HG03139 (cell line): Measurements from ENCODE around the gene PMVK.
A peak's percentile ranks its signal among the peaks of the same experiment; 100 is the strongest.
"Not testable (repeated sequence)": the region's sequence is repeated elsewhere in the genome, so short reads cannot be mapped to it uniquely, and the experiment has no call there.

Experiments used
- ATAC-seq: cut with Tn5 transposase; IDR thresholded peaks from one replicate; pipeline ENCODE4 v1.9.1; 2021; ENCODE audit not compliant: unreplicated experiment

PMVK gene

DNA sequence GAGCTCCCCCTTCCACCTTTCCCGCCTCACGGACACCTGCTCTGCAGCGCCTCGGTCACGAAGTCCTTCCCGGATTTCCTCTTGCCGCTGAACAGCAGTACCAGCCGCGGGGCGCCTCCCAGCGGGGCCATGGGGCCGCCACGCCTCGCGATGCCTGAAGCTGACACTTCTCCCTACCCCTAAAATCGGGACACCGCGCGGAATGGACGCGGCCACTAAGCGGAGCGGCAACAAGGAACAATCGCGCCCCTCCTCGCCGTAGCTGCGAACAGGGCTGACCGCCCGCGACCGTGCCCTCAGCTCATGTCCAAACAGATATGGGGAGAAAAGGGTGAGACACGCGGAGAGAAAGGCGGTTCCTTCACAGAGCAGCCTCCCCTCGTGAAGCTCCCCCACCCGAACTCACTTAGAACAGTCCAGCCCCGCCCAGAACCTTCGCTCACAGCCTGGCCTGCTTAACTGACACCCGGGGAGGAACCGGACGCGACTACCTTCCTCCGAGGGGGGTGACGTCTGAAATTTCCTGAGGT, at the start of gene PMVK:
Gene PMVK, minus strand, starts transcription at position 165 of the 530 bp plus-strand sequence. Its CDS starts 34 bp downstream, at position 131.
- ATAC-seq: peak; percentile 72

DNA sequence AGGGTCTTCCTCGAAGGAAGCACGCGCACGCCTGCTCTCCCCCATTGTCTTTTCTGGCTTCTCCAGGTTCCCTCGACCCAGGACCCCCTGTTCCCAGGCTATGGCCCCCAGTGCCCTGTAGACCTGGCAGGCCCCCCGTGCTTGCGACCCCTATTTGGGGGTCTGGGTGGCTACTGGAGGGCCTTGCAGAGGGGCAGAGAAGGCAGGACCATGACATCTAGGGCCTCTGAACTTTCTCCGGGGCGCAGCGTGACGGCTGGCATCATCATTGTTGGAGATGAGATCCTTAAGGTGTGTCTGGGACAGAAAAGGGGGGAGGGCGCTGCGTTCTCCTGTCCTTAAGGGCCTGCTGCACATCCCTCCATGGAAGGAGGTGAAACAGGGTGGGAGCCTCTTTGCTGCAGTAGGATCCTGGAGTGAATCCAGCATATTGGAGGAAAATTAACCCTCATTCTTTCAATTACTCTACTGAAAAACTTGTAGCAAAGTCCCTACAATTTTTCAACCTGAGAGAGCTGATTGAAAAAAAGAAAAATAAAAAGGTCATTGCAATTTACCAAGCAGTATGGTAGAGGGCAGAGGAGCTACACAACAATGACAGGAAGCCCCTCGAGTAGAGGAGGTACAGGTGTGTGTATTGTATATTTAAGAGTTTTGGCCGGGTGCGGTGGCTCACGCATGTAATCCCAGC, 47.4 kb upstream of the PMVK start:
- no peak for ATAC-seq

- ATAC-seq: peak; percentile 96
Measured at GRCh38 chr1:154982897-154983648, 46.6 kb upstream of the PMVK start, which contains the start of gene FLAD1. Gene FLAD1, plus strand, starts transcription at chr1:154983344. Its CDS starts 351 bp downstream, at chr1:154983695.

GRCh38 chr1:154982341-154982740, 45.8 kb upstream of the PMVK start:
- no peak for ATAC-seq

DNA sequence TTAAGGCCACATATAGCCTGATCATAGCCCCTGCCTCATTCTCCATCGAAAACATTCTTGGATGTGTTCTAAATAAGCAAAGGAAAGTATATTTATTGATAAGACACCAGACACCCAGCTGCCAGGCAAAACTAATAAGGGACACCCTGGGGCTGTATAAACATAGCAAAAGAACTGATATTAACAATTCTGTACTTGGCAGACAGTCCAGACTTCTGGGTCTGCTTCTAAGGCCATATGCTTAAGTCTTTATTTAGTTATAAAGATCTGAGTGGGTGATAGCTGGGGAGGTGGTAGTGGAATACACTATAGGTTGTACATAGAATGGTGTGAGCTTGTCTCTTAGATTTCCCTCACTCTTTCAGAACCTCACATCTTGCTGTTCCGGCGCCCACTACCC, 41.8 kb upstream of the PMVK start:
- ATAC-seq: no peak

GRCh38 chr1:154977762-154978161, 41.2 kb upstream of the PMVK start:
- not testable (repeated sequence) for ATAC-seq

DNA sequence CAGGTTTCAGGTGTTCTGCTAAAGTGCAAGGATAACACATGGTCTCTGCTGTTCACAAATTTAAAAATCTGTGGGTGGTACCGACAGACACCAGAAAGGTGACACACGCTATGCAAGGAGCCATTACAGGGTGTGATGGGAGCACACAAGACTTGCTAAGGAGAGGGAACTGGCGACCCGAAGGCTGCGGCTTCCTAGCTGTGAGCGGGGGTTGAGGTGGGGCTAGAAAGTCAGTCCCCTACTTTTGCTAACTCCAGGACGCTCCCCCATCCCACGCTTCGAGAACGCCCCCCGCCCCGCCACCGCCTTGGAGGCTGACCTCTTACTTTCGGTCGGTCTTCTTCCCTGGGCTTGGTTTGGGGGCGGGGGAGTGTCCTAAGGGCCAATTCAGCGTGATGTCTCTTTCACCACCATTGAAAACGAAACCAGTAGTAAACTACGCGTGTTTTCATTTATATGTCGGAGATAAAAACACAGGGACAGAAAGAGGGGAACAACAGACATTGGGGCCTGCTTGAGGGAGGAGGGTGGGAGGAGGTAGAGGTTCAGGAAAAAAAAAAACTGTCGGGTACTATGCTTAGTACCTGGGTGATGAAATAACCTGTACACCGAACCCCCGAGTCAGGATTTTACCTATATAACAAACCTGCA, 39.0 kb upstream of the PMVK start:
- ATAC-seq: no peak

- ATAC-seq: peak; percentile 33
Measured at GRCh38 chr1:154974808-154975408, 38.4 kb upstream of the PMVK start.

GRCh38 chr1:154974102-154974807, 37.7 kb upstream of the PMVK start, which contains the start of gene CKS1B:
Gene CKS1B, plus strand, starts transcription at chr1:154974681. Its CDS starts 65 bp downstream, at chr1:154974746.
- peak; percentile 78 for ATAC-seq

DNA sequence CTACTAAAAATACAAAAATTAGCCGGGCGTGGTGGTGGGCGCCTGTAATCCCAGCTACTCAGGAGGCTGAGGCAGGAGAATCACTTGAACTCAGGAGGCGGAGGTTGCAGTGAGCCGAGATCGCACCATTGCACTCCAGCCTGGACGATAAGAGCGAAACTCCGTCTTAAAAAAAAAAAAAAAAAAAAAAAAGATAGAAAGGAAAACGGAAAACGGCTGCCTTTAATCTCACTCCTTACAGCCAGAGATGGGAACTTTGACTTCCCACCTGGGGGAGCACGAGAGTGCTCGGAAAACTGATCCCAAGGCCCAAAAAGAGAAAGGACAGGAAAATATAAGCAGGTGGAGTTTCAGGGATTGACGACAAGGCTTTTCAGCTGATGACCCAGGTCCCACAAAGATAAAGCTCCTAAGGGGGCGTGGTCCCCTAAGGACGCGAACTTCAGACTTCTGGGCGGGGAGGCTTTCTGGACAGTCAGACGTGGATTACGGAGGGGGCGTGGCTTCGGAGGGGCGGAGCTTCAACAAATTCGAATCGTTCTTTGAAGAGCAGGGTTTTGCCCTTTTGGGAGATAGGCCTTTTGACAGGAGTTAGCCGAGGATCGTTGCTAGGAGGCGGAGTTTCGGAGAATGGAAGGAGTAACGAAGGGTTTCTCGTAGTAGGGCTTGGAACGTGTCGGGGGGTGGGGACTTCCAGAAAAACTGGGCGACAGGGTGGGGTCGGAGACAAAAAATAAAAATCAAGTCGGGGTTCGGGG, 37.0 kb upstream of the PMVK start:
- peak; percentile 13 for ATAC-seq

DNA sequence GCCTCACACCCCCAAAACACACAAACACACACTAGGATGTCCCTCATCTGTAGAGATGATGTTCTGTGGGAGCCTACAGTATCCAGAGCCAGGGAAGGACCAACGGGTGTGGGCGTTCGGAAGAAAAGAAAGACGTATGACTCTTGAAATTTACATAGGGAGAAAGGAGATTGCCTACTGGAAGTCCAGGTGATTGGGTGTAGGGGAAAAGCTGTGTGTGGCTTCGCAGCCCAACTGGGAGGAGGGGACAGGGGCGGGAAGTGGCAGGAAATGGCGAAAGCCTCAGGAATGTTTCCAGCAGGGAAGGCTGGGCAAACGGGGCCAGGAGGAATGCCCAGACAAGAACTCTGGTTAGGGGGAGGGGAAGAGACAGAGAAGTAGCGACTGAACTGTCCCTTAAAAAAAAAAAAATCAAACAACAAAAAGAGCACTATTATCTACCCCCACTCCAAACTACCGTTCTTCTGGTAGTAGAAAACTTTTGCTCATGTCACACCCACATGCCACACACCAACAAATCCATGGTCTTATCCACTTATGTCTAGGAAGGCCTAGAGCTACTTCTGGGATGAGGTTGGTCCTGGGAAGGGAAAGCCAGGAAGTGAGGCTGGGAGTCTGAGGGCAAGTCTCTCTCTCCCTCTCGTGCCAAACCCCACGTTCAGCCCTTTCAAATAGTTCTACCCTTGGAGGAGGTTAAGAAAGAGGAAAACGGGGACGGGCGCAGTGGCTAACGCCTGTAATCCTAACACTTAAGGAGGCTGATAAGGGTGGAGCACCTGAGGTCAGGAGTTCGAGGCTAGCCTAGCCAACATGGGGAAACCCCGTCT, 36.2 kb upstream of the PMVK start:
- no peak for ATAC-seq

GRCh38 chr1:154972213-154972516, 35.6 kb upstream of the PMVK start:
- ATAC-seq: no peak

DNA sequence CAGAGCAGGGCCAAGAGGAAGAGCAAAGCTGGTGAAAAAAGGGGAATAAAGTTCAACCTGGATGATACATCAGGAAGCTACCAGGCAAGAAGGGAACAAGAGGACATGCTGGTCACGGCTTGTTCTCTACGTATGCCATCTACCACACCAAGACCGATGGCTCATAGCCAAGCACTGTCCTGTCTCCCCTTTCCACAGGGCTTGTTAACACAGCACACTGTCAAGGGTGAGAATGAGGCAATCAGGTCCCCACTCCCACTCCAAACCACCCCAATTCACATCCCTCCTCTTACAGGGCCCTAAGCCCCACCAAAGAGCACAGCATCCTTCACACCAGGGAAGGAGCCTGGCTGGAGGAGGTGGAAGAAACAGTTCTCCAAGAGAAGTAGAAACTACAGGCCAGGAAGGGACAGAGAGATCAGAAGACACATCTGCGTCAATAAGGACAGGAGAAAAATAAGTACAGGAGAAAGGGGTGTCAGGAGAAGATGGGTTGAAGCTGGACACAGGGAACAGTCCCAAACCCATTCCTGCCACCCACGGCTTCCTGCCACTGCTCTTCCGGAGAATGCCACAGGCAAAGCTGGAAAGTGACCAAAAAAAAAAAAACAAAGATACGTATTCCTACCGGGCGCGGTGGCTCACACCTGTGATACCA, 35.0 kb upstream of the PMVK start:
- ATAC-seq: no peak

DNA sequence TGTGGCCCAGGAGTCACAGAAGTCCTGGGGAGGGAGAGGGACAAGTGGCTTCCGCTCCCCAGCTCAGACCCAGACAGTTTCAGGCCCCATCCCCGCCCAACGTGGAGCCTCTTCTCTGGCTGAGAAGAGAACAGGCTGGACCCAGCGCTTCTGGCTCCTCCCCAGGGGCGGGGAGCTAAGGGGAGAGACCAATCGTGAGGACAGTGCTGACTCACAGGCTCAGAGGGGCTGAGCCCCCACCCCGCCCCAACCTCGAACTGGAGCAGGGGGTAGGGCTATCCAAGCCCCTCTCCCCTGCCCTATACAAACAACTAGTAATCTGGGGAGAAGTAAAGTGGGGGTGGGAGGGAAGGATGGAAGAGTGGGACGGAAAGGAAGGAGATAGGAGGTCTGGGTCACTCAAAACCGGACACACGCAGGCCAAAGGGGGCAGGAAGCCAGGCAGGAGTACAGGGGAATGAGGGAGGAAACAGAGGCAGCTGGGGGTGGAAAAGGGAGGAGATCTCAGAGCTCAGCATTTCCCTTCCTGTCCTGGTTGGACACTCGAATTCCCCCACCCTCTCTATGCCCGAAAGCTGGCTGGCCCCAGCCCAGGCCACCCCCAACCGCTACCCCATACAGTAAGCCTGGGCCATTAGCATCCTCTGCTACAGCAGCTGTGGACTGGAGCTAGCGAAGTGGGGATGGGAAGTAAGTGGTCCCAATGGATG, 34.3 kb upstream of the PMVK start, which contains the start of gene SHC1:
Gene SHC1, minus strand, starts transcription at position 117 of the 710 bp plus-strand sequence. CDS start 221 bp downstream, outside the sequence.
- no peak for ATAC-seq

DNA sequence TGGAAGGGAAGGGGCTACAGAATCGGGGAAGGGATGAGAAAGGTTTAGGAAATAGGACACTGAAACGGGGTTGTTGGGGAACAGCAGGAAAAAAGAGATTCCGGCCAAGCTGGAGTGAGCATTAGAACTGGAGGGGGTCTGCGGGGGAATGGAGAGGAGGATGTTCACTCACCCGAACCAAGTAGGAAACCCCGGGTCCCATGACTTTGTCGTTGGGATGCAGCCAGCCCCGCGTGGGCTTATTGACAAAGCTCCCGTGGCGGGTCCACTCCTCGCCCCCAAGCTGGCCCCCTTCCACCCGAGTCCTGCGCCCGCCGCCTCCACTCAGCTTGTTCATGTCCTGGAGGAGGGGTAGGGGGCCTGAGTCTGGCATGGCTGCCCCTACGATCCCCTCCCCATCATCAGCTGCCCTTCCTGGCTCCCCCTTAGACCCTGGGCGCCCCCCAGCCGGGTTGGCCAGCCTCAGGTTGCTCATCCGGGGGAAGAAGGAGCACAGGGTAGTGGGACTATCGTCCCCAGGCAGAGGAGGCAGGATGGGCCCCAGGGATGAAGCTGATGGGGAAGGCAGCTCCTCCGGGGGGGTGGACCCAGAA, 33.4 kb upstream of the PMVK start:
- no peak for ATAC-seq

DNA sequence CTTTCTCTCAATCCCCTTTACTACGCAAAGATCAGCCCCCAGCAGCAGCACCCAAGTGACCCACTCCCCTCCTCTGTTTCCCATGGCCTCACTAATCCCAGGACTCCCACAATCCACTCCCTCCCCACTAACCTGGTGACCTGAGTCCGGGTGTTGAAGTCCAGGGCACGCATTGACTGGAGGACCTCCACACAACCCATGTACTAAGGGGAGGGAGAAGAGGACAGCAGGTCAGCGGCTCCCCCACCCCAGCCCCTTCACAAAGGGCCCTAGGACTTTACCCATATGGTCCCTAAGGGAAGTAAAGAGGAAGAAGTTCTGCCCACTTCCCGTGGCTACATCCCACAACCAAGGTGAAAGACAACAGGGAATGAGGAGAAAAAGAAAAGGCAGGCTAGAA, 32.7 kb upstream of the PMVK start:
- no peak for ATAC-seq

- ATAC-seq: no peak
Measured at GRCh38 chr1:154968731-154969130, 32.2 kb upstream of the PMVK start.
